Trophoblast cell (in vitro differentiated cells and primary cell): Measurements from ENCODE around the gene CDR2.

ENCODE experiments used
- DNase-seq, 2 donors: peaks; one replicate each; pipeline ENCODE4 v3.0.0-alpha.2; 2016
- H2AFZ ChIP-seq: 2 replicates; pipeline ENCODE4 v1.6.1; 2013; ENCODE audit warnings: low read length, moderate library complexity, mild to moderate bottlenecking; ENCODE audit not compliant: insufficient read depth, poor library complexity
- H2AK5ac ChIP-seq: 2 replicates; pipeline ENCODE4 v1.6.1; 2013; ENCODE audit warnings: mild to moderate bottlenecking, low read length
- H2BK120ac ChIP-seq: 2 replicates; pipeline ENCODE4 v1.6.1; 2013; ENCODE audit warnings: low read length, mild to moderate bottlenecking, moderate library complexity; ENCODE audit not compliant: insufficient read depth, poor library complexity
- H2BK12ac ChIP-seq: 2 replicates; pipeline ENCODE4 v1.6.1; 2013; ENCODE audit warnings: mild to moderate bottlenecking, low read length, moderate library complexity
- H2BK5ac ChIP-seq: 2 replicates; pipeline ENCODE4 v1.6.1; 2013; ENCODE audit warnings: low read length, low read depth, moderate library complexity, mild to moderate bottlenecking; ENCODE audit not compliant: poor library complexity
- H3K14ac ChIP-seq: 2 replicates; pipeline ENCODE4 v1.6.1; 2013; ENCODE audit warnings: mild to moderate bottlenecking, low read length
- H3K18ac ChIP-seq: 2 replicates; pipeline ENCODE4 v1.6.1; 2013; ENCODE audit warnings: mild to moderate bottlenecking, low read length
- H3K23ac ChIP-seq: 2 replicates; pipeline ENCODE4 v1.6.1; 2013; ENCODE audit warnings: low read length
- H3K27ac ChIP-seq: 2 replicates; pipeline ENCODE4 v1.5.1; 2013; ENCODE audit warnings: low read depth, mild to moderate bottlenecking, inconsistent platforms, low read length, moderate library complexity
- H3K27me3 ChIP-seq: 2 replicates; pipeline ENCODE4 v1.6.1; 2013; ENCODE audit warnings: inconsistent platforms, mild to moderate bottlenecking, low read length, moderate library complexity; ENCODE audit not compliant: insufficient read depth
- H3K36me3 ChIP-seq, 2 experiments: 1 replicate in 1 of 2; 2 replicates in 1 of 2; pipeline ENCODE4 v1.6.1; 2013; ENCODE audit warnings: low read length in 2 of 2, mild to moderate bottlenecking in 2 of 2, moderate library complexity in 1 of 2; ENCODE audit not compliant: insufficient read depth in 2 of 2, control insufficient read depth in 1 of 2
- H3K4ac ChIP-seq: 2 replicates; pipeline ENCODE4 v1.6.1; 2013; ENCODE audit warnings: low read depth, mild to moderate bottlenecking, low read length, moderate library complexity
- H3K4me1 ChIP-seq, 2 experiments: 1 replicate in 1 of 2; 2 replicates in 1 of 2; pipeline ENCODE4 v1.6.1; 2013; ENCODE audit warnings: low read length in 2 of 2, mild to moderate bottlenecking in 2 of 2, moderate library complexity in 1 of 2; ENCODE audit not compliant: insufficient read depth in 2 of 2, control insufficient read depth in 1 of 2
- H3K4me2 ChIP-seq: 2 replicates; pipeline ENCODE4 v1.6.1; 2013; ENCODE audit warnings: inconsistent platforms, mild to moderate bottlenecking, low read length, moderate library complexity
- H3K4me3 ChIP-seq: 2 replicates; pipeline ENCODE4 v1.5.1; 2013; ENCODE audit warnings: mild to moderate bottlenecking, low read depth, low read length, inconsistent platforms
- H3K79me1 ChIP-seq: one replicate; pipeline ENCODE4 v1.6.1; 2013; ENCODE audit warnings: low read length
- H3K79me2 ChIP-seq: 2 replicates; pipeline ENCODE4 v1.6.1; 2013; ENCODE audit warnings: low read length, mild to moderate bottlenecking; ENCODE audit not compliant: control insufficient read depth, insufficient read depth, poor library complexity
- H3K9ac ChIP-seq: 2 replicates; pipeline ENCODE4 v1.6.1; 2013; ENCODE audit warnings: mild to moderate bottlenecking, low read length
- H3K9me3 ChIP-seq: 2 replicates; pipeline ENCODE4 v1.6.1; 2013; ENCODE audit warnings: low read depth, mild to moderate bottlenecking, control low read depth, inconsistent platforms, low read length; ENCODE audit not compliant: insufficient read depth
- H4K12ac ChIP-seq: 2 replicates; pipeline ENCODE4 v1.6.1; 2013; ENCODE audit warnings: low read depth, mild to moderate bottlenecking, low read length, moderate library complexity
- H4K8ac ChIP-seq: 2 replicates; pipeline ENCODE4 v1.6.1; 2013; ENCODE audit warnings: low read depth, mild to moderate bottlenecking, low read length, moderate library complexity
- H4K91ac ChIP-seq: one replicate; pipeline ENCODE4 v1.6.1; 2013; ENCODE audit warnings: low read depth, mild to moderate bottlenecking, low read length, moderate library complexity
- WGBS: extraction: QIAGEN DNeasy Blood & Tissue Kit; methylation state at CpG from one replicate; pipeline ENCODE4 v1.1.7; 2013; ENCODE audit warnings: missing lambda C conversion rate; ENCODE audit not compliant: insufficient read length, insufficient coverage; ENCODE audit errors: extremely low coverage; 5-methylcytosine and 5-hydroxymethylcytosine counted together

The CDR2 gene

GRCh38 chr16:22380529-22380928 lies 6.1 kb upstream of the CDR2 start:
- H3K36me3 ChIP-seq = peaks cover 0 to 1% of the 10 kb centered on the region in 2 experiments
- WGBS = no CpG with 5 or more reads among the region's 1 CpG
- H2BK5ac ChIP-seq = no peak overlapping the region
- no peak overlapping the region for H2AFZ ChIP-seq
- no peak overlapping the region for H4K91ac ChIP-seq
- H3K9ac ChIP-seq = no peak overlapping the region
- H3K4me3 ChIP-seq = no peak overlapping the region
- H3K79me2 ChIP-seq = no peaks in the 10 kb centered on the region
- H3K4me2 ChIP-seq = no peak overlapping the region
- no peak overlapping the region for H3K23ac ChIP-seq
- H3K9me3 ChIP-seq = no peaks in the 10 kb centered on the region
- H3K27ac ChIP-seq = no peak overlapping the region
- H3K18ac ChIP-seq = no peak overlapping the region
- no peaks in the 10 kb centered on the region for H3K4me1 ChIP-seq
- H4K8ac ChIP-seq = no peak overlapping the region
- no peak overlapping the region for H4K12ac ChIP-seq
- H3K14ac ChIP-seq = no peak overlapping the region
- H2AK5ac ChIP-seq = no peak overlapping the region
- no peak overlapping the region for H3K4ac ChIP-seq
- no peak overlapping the region for H2BK120ac ChIP-seq
- DNase-seq = no peak
- H3K79me1 ChIP-seq = no peaks in the 10 kb centered on the region
- no peaks in the 10 kb centered on the region for H3K27me3 ChIP-seq
- no peak overlapping the region for H2BK12ac ChIP-seq

GRCh38 chr16:22379656-22380055 lies 5.2 kb upstream of the CDR2 start:
- H3K9me3 ChIP-seq = no peaks in the 10 kb centered on the region
- WGBS = no CpG with 5 or more reads among the region's 7 CpGs
- no peak overlapping the region for H3K4me3 ChIP-seq
- H2BK5ac ChIP-seq = no peak overlapping the region
- H4K91ac ChIP-seq = no peak overlapping the region
- no peaks in the 10 kb centered on the region for H3K27me3 ChIP-seq
- no peak overlapping the region for H3K4ac ChIP-seq
- H4K12ac ChIP-seq = no peak overlapping the region
- H2BK12ac ChIP-seq = no peak overlapping the region
- H2AFZ ChIP-seq = no peak overlapping the region
- peaks cover 2% of the 10 kb centered on the region for H3K79me2 ChIP-seq
- no peak overlapping the region for H3K9ac ChIP-seq
- H3K4me2 ChIP-seq = no peak overlapping the region
- H2AK5ac ChIP-seq = no peak overlapping the region
- H3K4me1 ChIP-seq = peaks cover 0 to 3% of the 10 kb centered on the region in 2 experiments
- no peak overlapping the region for H4K8ac ChIP-seq
- H3K27ac ChIP-seq = no peak overlapping the region
- peaks cover 0 to 1% of the 10 kb centered on the region in 2 experiments for H3K36me3 ChIP-seq
- H3K23ac ChIP-seq = no peak overlapping the region
- DNase-seq = no peak
- H3K14ac ChIP-seq = no peak overlapping the region
- H2BK120ac ChIP-seq = no peak overlapping the region
- peaks cover 6% of the 10 kb centered on the region for H3K79me1 ChIP-seq
- H3K18ac ChIP-seq = no peak overlapping the region

- H3K36me3 ChIP-seq = peaks cover 0 to 2% of the 10 kb centered on the region in 2 experiments
- H3K79me2 ChIP-seq = peaks cover 13% of the 10 kb centered on the region
- H3K4me1 ChIP-seq = peaks cover 2 to 13% of the 10 kb centered on the region in 2 experiments
- H4K12ac ChIP-seq = no peak overlapping the region
- no peak overlapping the region for H3K18ac ChIP-seq
- H2AK5ac ChIP-seq = no peak overlapping the region
- H3K4me2 ChIP-seq = no peak overlapping the region
- H3K9ac ChIP-seq = no peak overlapping the region
- H2AFZ ChIP-seq = no peak overlapping the region
- H3K27ac ChIP-seq = no peak overlapping the region
- no peak overlapping the region for H3K23ac ChIP-seq
- WGBS = no CpG with 5 or more reads among the region's 8 CpGs
- H2BK12ac ChIP-seq = no peak overlapping the region
- peaks cover 14% of the 10 kb centered on the region for H3K79me1 ChIP-seq
- no peak for DNase-seq
- no peak overlapping the region for H2BK5ac ChIP-seq
- H2BK120ac ChIP-seq = no peak overlapping the region
- no peak overlapping the region for H3K4me3 ChIP-seq
- no peaks in the 10 kb centered on the region for H3K27me3 ChIP-seq
- H3K9me3 ChIP-seq = no peaks in the 10 kb centered on the region
- H4K91ac ChIP-seq = no peak overlapping the region
- H3K14ac ChIP-seq = no peak overlapping the region
- no peak overlapping the region for H3K4ac ChIP-seq
- H4K8ac ChIP-seq = no peak overlapping the region
These were observed 1.7 kb upstream of the CDR2 start for GRCh38 chr16:22375963-22376640.

GRCh38 chr16:22375117-22375962 lies 921 bp upstream of the CDR2 start:
- Histone ChIP-seq H3K4ac (peak overlapping the region; percentile 19), H3K18ac (peak overlapping the region; percentile 81), H3K36me3 (peaks cover 0 to 2% of the 10 kb centered on the region in 2 experiments), H2BK5ac (no peak overlapping the region), H3K27me3 (no peaks in the 10 kb centered on the region), H3K79me2 (peaks cover 13% of the 10 kb centered on the region), H3K14ac (peak overlapping the region; percentile 95), H3K23ac (no peak overlapping the region), H3K4me1 (peaks cover 2 to 15% of the 10 kb centered on the region in 2 experiments), H2BK120ac (peak overlapping the region; percentile 89), H3K79me1 (peaks cover 14% of the 10 kb centered on the region), H4K8ac (peak overlapping the region; percentile 92), H3K9ac (peak overlapping the region; percentile 95), H3K4me2 (peak overlapping the region; percentile 89), H2AK5ac (no peak overlapping the region), H2AFZ (peak overlapping the region; percentile 96), H3K9me3 (no peaks in the 10 kb centered on the region), H3K27ac (peak overlapping the region; percentile 60), H4K12ac (peak overlapping the region; percentile 91), H4K91ac (peak overlapping the region; percentile 85), H2BK12ac (no peak overlapping the region), H3K4me3 (peak overlapping the region; percentile 92)
- no CpG with 5 or more reads among the region's 28 CpGs for WGBS
- peak in 1 of 2 donors; percentile 32 for DNase-seq
